T follicular helper cell (primary cell): ENCODE results near the gene GPR137C.

Source experiments
- DNase-seq: peaks from one replicate; pipeline ENCODE4 v3.0.0-alpha.2; 2020; ENCODE audit warnings: low read depth

Gene GPR137C

GRCh38 chr14:52663850-52664249 lies 111.2 kb downstream of the GPR137C start:
- DNase-seq: no peak

DNA sequence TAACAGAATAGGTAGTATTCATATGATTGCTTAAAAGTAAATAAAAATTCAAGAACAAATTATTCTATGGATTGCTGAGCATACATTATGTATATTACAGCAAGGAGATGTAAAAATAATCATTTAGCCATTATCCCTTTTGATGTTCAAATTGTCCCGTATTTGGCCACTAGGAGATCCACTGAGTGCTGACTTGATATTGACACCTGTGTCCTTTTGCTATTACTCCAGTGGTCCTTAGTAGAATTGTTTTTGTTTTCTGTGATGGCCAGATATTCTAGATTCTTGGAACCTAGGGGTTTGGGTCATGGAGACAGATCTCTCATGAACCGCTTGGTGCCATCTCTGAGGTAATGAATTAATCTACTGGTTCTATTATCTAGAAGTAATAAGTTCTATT lies 126.0 kb downstream of the GPR137C start:
- no peak for DNase-seq

GRCh38 chr14:52683985-52684520 lies 131.4 kb downstream of the GPR137C start:
- DNase-seq: no peak

GRCh38 chr14:52686176-52686575 lies 133.5 kb downstream of the GPR137C start:
- DNase-seq: no peak
